Neural crest cell (in vitro differentiated cells): ENCODE measurements around the gene GALK1. TPM values are rescaled to one million over a fixed set of nuclear protein-coding genes. Genes with fewer than 3 reads are reported as not detected.

Experiments used
- DNase-seq: peaks from one replicate; pipeline ENCODE4 v3.0.0; 2021; ENCODE audit warnings: low read depth, mixed read lengths, low spot score
- H3K27ac Mint-ChIP-seq: one replicate; pipeline ENCODE4 v1.8.0; 2021; ENCODE audit warnings: mild to moderate bottlenecking, mixed read lengths; ENCODE audit not compliant: unreplicated experiment
- H3K27me3 Mint-ChIP-seq: 2 replicates; pipeline ENCODE4 v1.8.0; 2021; ENCODE audit warnings: low read depth, mild to moderate bottlenecking, mixed read lengths
- H3K36me3 Mint-ChIP-seq: 2 replicates; pipeline ENCODE4 v1.8.0; 2021; ENCODE audit warnings: low read depth, mild to moderate bottlenecking, mixed read lengths
- H3K4me1 Mint-ChIP-seq: 2 replicates; pipeline ENCODE4 v1.8.0; 2021; ENCODE audit warnings: mixed read lengths
- H3K4me3 Mint-ChIP-seq: one replicate; pipeline ENCODE4 v1.8.0; 2021; ENCODE audit warnings: mild to moderate bottlenecking, mixed read lengths
- H3K9me3 Mint-ChIP-seq: 2 replicates; pipeline ENCODE4 v1.8.0; 2021; ENCODE audit warnings: mixed read lengths
- total RNA-seq: library from RNA; stranded (reverse); gene quantifications from 2 replicates; pipeline ENCODE4 v1.2.1, GENCODE V29; 2021
- TF ChIP-seq, protein P1 (sequence below): fragments of 200-600 bp; sonication (generic); conservative IDR thresholded peaks from 2 replicates; pipeline ENCODE4 v1.5.0; 2021; ENCODE audit warnings: antibody characterized with exemption, mild to moderate bottlenecking

Gene GALK1
- total RNA-seq, 1 donor from 2014 or later: 13.1 TPM

DNA sequence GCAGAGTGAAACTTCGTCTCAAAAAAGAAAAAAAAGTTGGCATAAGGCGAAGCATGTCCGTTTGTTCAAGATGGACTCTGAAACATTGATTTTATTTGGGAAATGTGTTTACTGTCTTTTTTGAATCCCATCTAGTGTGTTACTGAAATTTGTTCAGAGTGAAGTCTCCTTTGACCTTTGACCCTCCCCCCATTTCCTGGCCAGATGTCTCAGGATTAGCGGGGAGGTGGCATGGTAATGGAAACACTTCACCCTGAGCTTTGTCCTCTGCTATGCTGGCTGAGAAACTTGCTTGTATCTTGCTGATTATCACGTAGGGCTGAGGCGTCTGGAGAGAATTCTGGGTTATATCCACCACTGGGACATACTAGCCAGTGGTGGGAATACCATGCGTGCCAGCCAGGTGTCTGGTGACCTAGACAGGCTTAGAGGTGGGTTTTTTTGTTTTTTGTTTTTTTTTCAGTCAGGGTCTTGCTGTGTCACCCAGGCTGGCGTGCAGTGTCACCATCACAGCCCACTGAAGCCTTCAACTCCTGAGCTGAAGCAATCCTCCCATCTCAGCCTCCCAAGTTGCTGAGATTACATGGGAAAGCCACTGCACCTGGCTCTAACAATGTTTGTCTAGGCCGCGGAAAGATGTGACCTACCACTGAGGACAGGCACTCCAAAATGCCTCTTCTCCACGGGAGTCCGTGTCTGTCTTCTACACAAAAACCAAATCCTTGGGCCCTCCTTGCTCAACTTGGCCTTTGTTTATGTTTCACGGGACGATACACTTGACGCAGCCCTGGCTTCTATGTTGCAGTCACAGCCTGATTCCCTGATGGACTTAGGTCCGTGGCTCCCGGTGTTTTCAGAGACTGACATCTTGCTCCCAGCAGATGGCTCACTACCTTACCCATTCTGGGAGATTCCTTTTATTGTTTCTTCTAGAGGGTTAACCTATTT, 6.6 kb upstream of the GALK1 start:
- Mint-ChIP-seq H3K27me3 (peaks cover 7% of the 10 kb centered on the region), H3K27ac (no peak overlapping the region), H3K36me3 (peaks cover 4% of the 10 kb centered on the region), H3K9me3 (no peaks in the 10 kb centered on the region), H3K4me1 (peaks cover 11% of the 10 kb centered on the region), H3K4me3 (peak overlapping the region; percentile 66)
- TF ChIP-seq, protein P1, sequence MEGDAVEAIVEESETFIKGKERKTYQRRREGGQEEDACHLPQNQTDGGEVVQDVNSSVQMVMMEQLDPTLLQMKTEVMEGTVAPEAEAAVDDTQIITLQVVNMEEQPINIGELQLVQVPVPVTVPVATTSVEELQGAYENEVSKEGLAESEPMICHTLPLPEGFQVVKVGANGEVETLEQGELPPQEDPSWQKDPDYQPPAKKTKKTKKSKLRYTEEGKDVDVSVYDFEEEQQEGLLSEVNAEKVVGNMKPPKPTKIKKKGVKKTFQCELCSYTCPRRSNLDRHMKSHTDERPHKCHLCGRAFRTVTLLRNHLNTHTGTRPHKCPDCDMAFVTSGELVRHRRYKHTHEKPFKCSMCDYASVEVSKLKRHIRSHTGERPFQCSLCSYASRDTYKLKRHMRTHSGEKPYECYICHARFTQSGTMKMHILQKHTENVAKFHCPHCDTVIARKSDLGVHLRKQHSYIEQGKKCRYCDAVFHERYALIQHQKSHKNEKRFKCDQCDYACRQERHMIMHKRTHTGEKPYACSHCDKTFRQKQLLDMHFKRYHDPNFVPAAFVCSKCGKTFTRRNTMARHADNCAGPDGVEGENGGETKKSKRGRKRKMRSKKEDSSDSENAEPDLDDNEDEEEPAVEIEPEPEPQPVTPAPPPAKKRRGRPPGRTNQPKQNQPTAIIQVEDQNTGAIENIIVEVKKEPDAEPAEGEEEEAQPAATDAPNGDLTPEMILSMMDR: no peak
- DNase-seq: no peak

DNA sequence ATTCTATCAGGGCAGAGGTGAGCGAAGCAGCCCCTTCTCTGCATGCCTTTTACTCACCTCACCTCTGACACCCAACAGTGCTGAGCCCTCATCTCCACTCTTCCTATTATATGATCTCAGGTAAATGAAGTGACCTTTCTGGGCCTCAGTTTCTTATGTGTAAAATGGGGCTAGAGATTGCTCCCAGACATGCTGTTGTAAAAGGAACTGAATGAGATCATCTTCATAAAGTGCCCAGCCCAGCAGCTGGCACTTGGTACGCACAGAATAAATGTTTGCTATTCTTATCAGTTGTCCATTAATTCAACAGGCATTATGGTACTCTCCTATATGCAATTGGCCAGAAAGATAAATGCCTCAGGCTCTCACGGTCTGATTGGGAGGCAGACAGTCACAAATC, 4.5 kb upstream of the GALK1 start:
- H3K36me3 Mint-ChIP-seq: peaks cover 3% of the 10 kb centered on the region
- DNase-seq: no peak
- H3K27me3 Mint-ChIP-seq: peaks cover 7% of the 10 kb centered on the region
- H3K9me3 Mint-ChIP-seq: no peaks in the 10 kb centered on the region
- no peak overlapping the region for H3K27ac Mint-ChIP-seq
- no peak overlapping the region for H3K4me3 Mint-ChIP-seq
- TF ChIP-seq, protein P1: no peak
- H3K4me1 Mint-ChIP-seq: peaks cover 14% of the 10 kb centered on the region

DNA sequence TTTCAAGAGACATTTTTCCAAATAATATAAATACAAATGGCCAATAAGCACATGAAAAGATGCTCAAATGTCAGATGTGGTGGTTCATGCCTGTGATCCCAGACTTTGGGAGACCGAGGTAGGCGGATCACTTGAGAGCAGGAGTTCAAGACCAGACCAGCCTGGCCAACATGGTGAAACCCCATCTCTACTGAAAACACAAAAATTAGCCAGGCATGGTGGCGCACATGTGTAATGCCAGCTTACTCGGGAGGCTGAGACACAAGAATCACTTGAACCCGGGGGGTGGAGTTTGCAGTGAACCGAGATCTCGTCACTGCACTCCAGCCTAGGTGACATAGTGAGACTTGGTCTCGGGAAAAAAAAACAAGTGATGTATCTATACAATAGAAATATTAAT, 2.9 kb upstream of the GALK1 start:
- H3K9me3 Mint-ChIP-seq: no peaks in the 10 kb centered on the region
- no peak overlapping the region for H3K4me3 Mint-ChIP-seq
- TF ChIP-seq, protein P1: no peak
- H3K27me3 Mint-ChIP-seq: peaks cover under 1% of the 10 kb centered on the region
- H3K36me3 Mint-ChIP-seq: no peaks in the 10 kb centered on the region
- no peak overlapping the region for H3K27ac Mint-ChIP-seq
- H3K4me1 Mint-ChIP-seq: peaks cover 14% of the 10 kb centered on the region
- no peak for DNase-seq

DNA sequence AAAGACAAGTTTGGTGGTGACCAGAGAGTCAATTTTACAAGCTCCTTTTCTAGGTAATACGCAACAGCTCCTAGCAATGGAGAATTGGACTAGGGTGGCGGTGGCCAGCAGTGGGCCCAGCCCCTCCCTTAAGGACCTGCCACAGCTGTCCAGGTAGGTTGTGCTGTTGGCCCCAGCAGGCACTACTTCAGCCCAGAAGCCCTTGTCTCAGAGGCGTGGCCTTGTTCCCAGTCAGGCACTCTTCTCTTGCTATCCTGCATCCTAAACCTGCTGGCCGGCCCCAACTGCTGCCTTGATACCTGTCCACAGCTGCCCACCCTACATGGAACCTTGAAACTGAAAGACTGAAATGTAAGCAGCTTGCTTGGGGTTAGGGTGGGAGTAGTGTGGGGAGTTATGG, 989 bp upstream of the GALK1 start:
- no peak for DNase-seq
- peak overlapping the region; percentile 56 for H3K4me3 Mint-ChIP-seq
- no peaks in the 10 kb centered on the region for H3K9me3 Mint-ChIP-seq
- TF ChIP-seq, protein P1: no peak
- H3K27ac Mint-ChIP-seq: no peak overlapping the region
- H3K27me3 Mint-ChIP-seq: no peaks in the 10 kb centered on the region
- H3K4me1 Mint-ChIP-seq: peaks cover 4% of the 10 kb centered on the region
- no peaks in the 10 kb centered on the region for H3K36me3 Mint-ChIP-seq

DNA sequence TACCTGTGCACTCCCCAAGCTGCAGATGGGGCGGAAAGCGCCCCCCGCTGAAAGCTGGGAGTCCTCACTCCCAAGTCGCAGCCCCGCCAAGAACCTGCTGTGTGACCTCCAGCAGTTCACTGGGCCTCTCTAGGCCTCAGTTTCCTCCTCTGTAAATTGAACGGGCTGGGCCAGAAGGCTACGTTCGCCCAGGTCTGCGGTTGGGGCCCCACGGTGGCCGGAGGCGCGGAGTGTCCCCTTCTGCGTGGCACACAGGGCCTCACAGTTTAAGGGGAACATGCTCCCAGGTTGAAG, 628 bp downstream of the GALK1 start:
- H3K4me3 Mint-ChIP-seq: peak overlapping the region; percentile 15
- no peak overlapping the region for H3K27ac Mint-ChIP-seq
- TF ChIP-seq, protein P1: no peak

More for the DNA sequence above, 628 bp downstream of the GALK1 start:
- Mint-ChIP-seq H3K9me3 (no peaks in the 10 kb centered on the region), H3K27me3 (no peaks in the 10 kb centered on the region), H3K36me3 (no peaks in the 10 kb centered on the region), H3K4me1 (peaks cover 4% of the 10 kb centered on the region)
- no peak for DNase-seq
